Kidney epithelial cell (primary cell): Measurements from ENCODE around the gene AKAP5. TPM values are rescaled to one million over a fixed set of nuclear protein-coding genes. Genes with fewer than 3 reads are reported as not detected.

Experiments
- DNase-seq: peaks from one replicate; pipeline ENCODE4 v3.0.0-alpha.2; 2010; ENCODE audit warnings: low read depth
- H3K27me3 ChIP-seq: 2 replicates; pipeline ENCODE4 v1.6.0; 2011; ENCODE audit warnings: low read length; ENCODE audit not compliant: control insufficient read depth, insufficient read depth
- H3K36me3 ChIP-seq: 2 replicates; pipeline ENCODE4 v1.5.1; 2011; ENCODE audit warnings: low read length; ENCODE audit not compliant: control insufficient read depth, insufficient read depth
- H3K4me3 ChIP-seq: 2 replicates; pipeline ENCODE4 v1.5.1; 2011; ENCODE audit warnings: low read depth, mild to moderate bottlenecking, control low read depth, low read length
- total RNA-seq: library from RNA; depleted of rRNA; stranded (reverse); fragments of >200 nt; gene quantifications from 2 replicates; pipeline ENCODE4 v1.2.3, GENCODE V29; 2015
- TF ChIP-seq, protein P1 (sequence below): IDR thresholded peaks from 2 replicates; pipeline ENCODE4 v1.5.1; 2011; ENCODE audit warnings: mild to moderate bottlenecking, moderate library complexity, low read length, control low read depth, inconsistent platforms; ENCODE audit not compliant: insufficient read depth, poor library complexity, severe bottlenecking

Gene AKAP5
- total RNA-seq, 1 donor from 2014 or later = 1.5 TPM

GRCh38 chr14:64500088-64500487, 34.8 kb downstream of the AKAP5 start:
- no peaks in the 10 kb centered on the region for H3K27me3 ChIP-seq
- no peaks in the 10 kb centered on the region for H3K36me3 ChIP-seq
- no peak overlapping the region for H3K4me3 ChIP-seq
- DNase-seq = no peak
- TF ChIP-seq, protein P1, sequence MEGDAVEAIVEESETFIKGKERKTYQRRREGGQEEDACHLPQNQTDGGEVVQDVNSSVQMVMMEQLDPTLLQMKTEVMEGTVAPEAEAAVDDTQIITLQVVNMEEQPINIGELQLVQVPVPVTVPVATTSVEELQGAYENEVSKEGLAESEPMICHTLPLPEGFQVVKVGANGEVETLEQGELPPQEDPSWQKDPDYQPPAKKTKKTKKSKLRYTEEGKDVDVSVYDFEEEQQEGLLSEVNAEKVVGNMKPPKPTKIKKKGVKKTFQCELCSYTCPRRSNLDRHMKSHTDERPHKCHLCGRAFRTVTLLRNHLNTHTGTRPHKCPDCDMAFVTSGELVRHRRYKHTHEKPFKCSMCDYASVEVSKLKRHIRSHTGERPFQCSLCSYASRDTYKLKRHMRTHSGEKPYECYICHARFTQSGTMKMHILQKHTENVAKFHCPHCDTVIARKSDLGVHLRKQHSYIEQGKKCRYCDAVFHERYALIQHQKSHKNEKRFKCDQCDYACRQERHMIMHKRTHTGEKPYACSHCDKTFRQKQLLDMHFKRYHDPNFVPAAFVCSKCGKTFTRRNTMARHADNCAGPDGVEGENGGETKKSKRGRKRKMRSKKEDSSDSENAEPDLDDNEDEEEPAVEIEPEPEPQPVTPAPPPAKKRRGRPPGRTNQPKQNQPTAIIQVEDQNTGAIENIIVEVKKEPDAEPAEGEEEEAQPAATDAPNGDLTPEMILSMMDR = no peak

DNA sequence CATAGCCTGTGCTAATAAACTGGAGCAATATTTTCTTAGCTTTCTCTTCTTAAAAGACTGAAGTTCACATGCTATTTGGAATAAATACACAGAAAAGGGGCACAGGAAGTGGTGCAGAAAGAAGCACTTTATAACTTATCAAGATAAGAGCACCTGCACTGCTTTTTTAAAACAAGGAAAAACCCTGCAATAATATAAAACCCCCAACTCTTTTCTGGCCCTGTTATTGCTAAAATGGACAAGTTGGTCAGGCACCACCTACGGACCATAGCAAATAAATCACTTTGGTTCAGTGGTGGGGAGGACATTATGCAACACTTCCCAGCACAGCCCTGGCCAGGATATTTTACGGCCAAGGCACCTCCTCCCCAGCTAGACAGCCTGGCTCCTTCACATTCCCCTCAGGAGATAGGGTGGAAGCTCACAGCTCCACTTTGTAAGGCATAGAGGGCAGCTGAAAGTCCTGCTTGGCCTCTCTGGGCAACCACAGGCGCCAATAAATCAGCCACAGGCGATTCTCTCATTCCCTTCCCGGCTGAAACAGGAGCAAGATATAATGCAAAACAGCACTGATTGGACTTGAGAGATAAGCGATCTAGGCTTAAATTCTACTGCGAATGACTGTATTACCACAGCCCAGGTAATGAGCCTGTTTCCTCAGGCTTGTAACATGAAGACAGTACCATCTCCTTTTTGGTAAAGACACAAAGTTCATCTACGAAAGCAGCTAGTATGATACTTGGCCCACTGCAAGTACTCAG, 36.3 kb downstream of the AKAP5 start:
- H3K36me3 ChIP-seq = no peaks in the 10 kb centered on the region
- no peaks in the 10 kb centered on the region for H3K27me3 ChIP-seq
- H3K4me3 ChIP-seq = no peak overlapping the region
- DNase-seq = no peak
- TF ChIP-seq, protein P1 = peak; percentile 12

DNA sequence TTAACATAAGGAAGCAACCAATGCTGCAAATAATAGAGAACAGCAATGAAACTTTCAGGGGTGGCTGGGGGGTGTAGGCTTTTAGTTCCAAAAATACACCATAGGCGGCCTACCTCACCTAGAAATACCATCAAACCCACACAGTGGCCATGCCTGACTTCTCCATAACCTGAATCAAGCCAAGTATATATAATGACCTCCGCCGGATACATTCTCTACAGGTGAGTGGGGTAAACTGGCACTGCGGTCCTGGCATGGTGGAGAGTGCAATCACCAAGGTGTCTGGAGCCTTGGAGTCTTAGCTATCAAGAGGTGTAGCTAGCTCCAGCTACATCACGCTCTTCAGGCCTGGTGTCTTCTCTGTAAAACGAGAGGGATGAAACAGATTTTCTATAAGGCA, 37.2 kb downstream of the AKAP5 start:
- TF ChIP-seq, protein P1 = no peak
- DNase-seq = no peak
- H3K36me3 ChIP-seq = no peaks in the 10 kb centered on the region
- peak overlapping the region; percentile 63 for H3K4me3 ChIP-seq
- no peaks in the 10 kb centered on the region for H3K27me3 ChIP-seq

- Histone ChIP-seq H3K27me3 (no peaks in the 10 kb centered on the region), H3K4me3 (peak overlapping the region; percentile 63), H3K36me3 (no peaks in the 10 kb centered on the region)
- TF ChIP-seq, protein P1 = no peak
- no peak for DNase-seq
Observed at GRCh38 chr14:64502887-64503433, 37.7 kb downstream of the AKAP5 start.

DNA sequence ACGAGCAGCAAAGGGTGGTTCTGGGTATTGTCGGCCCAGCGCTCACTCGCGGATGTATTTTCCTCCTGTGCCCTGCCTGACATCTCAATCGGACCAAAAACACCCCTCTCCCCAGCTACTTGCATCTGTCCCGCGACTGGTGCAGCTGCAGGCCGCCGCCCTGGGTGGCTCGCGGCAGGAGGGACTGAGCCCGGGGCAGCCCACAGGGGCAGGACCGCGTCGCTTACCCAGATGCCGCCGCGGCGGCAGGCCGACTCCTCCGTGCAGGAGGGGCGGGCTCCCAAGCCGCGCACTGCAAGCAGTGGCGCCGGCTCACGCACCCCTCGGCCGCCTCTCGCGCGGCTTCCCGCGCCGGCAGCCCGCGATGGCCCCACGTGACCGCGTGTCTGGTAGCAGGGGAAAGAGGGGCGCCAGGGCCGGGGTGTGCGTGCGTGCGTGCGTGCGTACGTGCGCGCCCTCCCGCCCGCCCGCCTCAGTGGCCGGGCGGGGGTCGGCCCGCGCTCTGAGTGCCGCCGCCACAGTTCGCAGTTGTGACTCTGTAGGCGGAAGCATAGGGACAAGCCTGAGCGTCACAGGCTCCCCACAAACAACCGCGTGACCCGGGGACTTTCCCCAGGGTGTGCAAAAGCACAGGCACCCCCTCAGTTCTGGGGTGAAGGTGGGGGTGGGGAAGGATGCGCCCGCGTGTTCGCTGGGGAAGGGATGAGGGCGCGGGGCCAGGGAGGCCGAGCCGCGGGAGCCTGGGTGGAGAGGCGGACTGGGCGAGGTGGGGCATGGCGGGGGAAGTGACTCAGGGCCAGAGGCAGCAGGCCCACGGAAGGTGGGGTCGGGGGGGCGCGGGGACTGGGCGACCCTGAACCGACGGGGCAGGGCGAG, 38.4 kb downstream of the AKAP5 start, which contains the start of gene ZBTB25:
Gene ZBTB25 (minus strand): TSS at position 405 of the 876 bp plus-strand sequence. CDS start 13,305 bp downstream, outside the sequence.
- H3K4me3 ChIP-seq = peak within 1 kb of the TSS; percentile 63
- TF ChIP-seq, protein P1 = no peak

More for the DNA sequence above, 38.4 kb downstream of the AKAP5 start, which contains the start of gene ZBTB25:
- no peaks in the 10 kb centered on the region for H3K36me3 ChIP-seq
- peak; percentile 73 for DNase-seq
- no peaks in the 10 kb centered on the region for H3K27me3 ChIP-seq
